Lung (tissue), 12 donors: ENCODE measurements around the gene KRTAP5-6. TPM values are rescaled to one million over a fixed set of nuclear protein-coding genes. Genes with fewer than 3 reads are reported as not detected.
A peak's percentile ranks its signal among the peaks of the same experiment; 100 is the strongest.

ENCODE experiments used
- ATAC-seq: fragments of 200-7000 bp; cut with Tn5 transposase; one replicate; pipeline ENCODE4 v1.9.1; 2020; ENCODE audit warnings: moderate number of reproducible peaks; ENCODE audit not compliant: insufficient read depth, low FRiP score
- DNase-seq, 3 donors: peaks; one replicate each; pipeline ENCODE4 v3.0.0-alpha.2; 2013 to 2017
- H3K27ac ChIP-seq, 2 donors: one replicate each; pipeline ENCODE4 v1.5.1; 2013; ENCODE audit warnings: mild to moderate bottlenecking in 2 of 2, moderate library complexity in 2 of 2, control low read depth in 1 of 2, inconsistent platforms in 1 of 2, low read depth in 1 of 2, low read length in 1 of 2
- H3K27me3 ChIP-seq, 3 donors: one replicate each; pipeline ENCODE4 v1.5.1; 2013; ENCODE audit warnings: low read length in 2 of 3; ENCODE audit not compliant: control insufficient read depth in 3 of 3, insufficient read depth in 3 of 3
- H3K36me3 ChIP-seq, 4 donors: one replicate each; pipeline ENCODE4 v1.5.1; 2013; ENCODE audit warnings: low read length in 4 of 4, mild to moderate bottlenecking in 1 of 4, moderate library complexity in 1 of 4; ENCODE audit not compliant: control insufficient read depth in 4 of 4, insufficient read depth in 4 of 4
- H3K4me1 ChIP-seq, 5 donors: one replicate each; pipeline ENCODE4 v1.5.1; 2013; ENCODE audit warnings: low read length in 5 of 5, mild to moderate bottlenecking in 2 of 5, moderate library complexity in 1 of 5; ENCODE audit not compliant: control insufficient read depth in 5 of 5, insufficient read depth in 5 of 5
- H3K4me3 ChIP-seq: one replicate; pipeline ENCODE4 v1.5.1; 2013; ENCODE audit warnings: mild to moderate bottlenecking, control low read depth, moderate library complexity
- H3K9ac ChIP-seq, 2 donors: one replicate each; pipeline ENCODE4 v1.5.1; 2013; ENCODE audit warnings: low read length in 2 of 2, control low read depth in 1 of 2; ENCODE audit not compliant: insufficient read depth in 1 of 2
- H3K9me3 ChIP-seq, 4 donors: one replicate each; pipeline ENCODE4 v1.5.1; 2013; ENCODE audit warnings: low read length in 3 of 4, mild to moderate bottlenecking in 1 of 4, moderate library complexity in 1 of 4; ENCODE audit not compliant: control insufficient read depth in 4 of 4, insufficient read depth in 3 of 4
- WGBS, 2 donors: extraction: QIAGEN DNeasy Blood & Tissue Kit; methylation state at CpG; one replicate each; pipeline ENCODE4 v1.1.7; 2013; 5-methylcytosine and 5-hydroxymethylcytosine counted together
- polyA plus RNA-seq, 2 donors: library from polyadenylated mRNA; stranded (reverse); fragments of 200-250 nt; gene quantifications; one replicate each; pipeline ENCODE4 v1.2.1, GENCODE V29; 2013
- total RNA-seq, 2 donors: library from RNA; depleted of rRNA in 1 of 2; stranded (reverse); fragments of >200 nt in 1 of 2; gene quantifications; one replicate each; pipeline ENCODE4 v1.2.1, GENCODE V29; 2014 to 2021
- TF ChIP-seq, protein P1 (sequence below): IDR thresholded peaks from 2 replicates; pipeline ENCODE4 v1.5.1; 2012; ENCODE audit warnings: mild to moderate bottlenecking; ENCODE audit errors: control extremely low read depth, extremely low read depth
- donor health status: control.
- donor health status: control.
- donor health status: Bipolar disorder and iron deficiency.
- donor health status: healthy.
- donor health status: DM: yes; HTN: yes; CAD: no.

The KRTAP5-6 gene
- total and polyA plus RNA-seq, 4 donors: not detected

DNA sequence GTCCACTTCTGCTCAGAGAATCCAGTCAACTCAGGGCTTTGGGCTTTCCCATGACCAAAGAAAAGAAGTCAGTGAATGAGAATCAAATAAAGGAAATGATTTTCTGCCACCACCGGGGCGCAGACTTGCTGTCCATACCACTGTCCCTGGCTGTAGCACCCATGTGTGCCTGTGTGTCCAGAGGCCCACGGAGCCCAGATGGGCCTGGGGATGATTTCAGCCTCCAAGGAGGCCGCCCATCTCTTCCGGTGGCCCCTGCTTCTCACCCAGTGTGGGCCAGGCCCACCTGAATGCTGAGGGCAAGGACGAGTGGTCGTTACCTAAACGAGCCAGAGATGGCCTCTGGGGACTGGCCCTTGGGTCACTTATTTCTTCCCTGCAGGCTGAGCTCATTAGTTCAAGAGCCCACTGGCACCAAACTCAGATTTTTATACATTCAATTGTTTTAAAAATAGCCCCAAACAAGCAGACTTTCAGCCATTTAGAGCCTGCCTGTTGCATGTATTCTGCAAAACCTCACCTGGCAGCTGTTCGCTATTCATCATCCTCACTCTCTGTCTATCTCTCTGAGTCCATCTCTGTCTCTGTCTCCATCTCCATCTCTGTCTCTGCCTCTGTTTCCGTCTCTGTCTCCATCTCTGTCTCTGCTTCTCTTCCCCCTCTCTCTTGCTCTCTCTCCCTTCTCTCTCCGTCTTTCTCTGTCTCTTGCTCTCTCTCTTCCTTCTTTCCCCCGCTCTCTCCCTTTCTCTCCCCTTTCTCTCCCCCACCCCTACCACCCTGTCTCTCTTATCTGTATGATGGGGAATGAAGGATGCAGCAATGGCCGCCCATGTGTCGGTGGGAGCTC lies 43.2 kb upstream of the KRTAP5-6 start:
- TF ChIP-seq, protein P1, sequence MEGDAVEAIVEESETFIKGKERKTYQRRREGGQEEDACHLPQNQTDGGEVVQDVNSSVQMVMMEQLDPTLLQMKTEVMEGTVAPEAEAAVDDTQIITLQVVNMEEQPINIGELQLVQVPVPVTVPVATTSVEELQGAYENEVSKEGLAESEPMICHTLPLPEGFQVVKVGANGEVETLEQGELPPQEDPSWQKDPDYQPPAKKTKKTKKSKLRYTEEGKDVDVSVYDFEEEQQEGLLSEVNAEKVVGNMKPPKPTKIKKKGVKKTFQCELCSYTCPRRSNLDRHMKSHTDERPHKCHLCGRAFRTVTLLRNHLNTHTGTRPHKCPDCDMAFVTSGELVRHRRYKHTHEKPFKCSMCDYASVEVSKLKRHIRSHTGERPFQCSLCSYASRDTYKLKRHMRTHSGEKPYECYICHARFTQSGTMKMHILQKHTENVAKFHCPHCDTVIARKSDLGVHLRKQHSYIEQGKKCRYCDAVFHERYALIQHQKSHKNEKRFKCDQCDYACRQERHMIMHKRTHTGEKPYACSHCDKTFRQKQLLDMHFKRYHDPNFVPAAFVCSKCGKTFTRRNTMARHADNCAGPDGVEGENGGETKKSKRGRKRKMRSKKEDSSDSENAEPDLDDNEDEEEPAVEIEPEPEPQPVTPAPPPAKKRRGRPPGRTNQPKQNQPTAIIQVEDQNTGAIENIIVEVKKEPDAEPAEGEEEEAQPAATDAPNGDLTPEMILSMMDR: no peak
- Histone ChIP-seq H3K27me3 (no peaks in the 10 kb centered on the region), H3K27ac (no peak overlapping the region), H3K9ac (no peak overlapping the region), H3K9me3 (no peaks in the 10 kb centered on the region), H3K36me3 (no peaks in the 10 kb centered on the region), H3K4me3 (no peak overlapping the region), H3K4me1 (peaks cover 0 to 34% (median 8%) of the 10 kb centered on the region in 5 donors)
- DNase-seq (peak in 1 of 3 donors; percentile 3), ATAC-seq (no peak)
- 87 to 88% methylated on average over 14 of the region's 14 CpGs for WGBS, 2 donors

- DNase-seq (peak; percentile 62 to 74 (median 66)), ATAC-seq (no peak)
- Histone ChIP-seq H3K27ac (no peak overlapping the region), H3K9me3 (no peaks in the 10 kb centered on the region), H3K9ac (no peak overlapping the region), H3K27me3 (no peaks in the 10 kb centered on the region), H3K36me3 (no peaks in the 10 kb centered on the region), H3K4me3 (no peak overlapping the region), H3K4me1 (peaks cover 0 to 34% (median 8%) of the 10 kb centered on the region in 5 donors)
- 42 to 58% methylated on average over 21 of the region's 21 CpGs for WGBS, 2 donors
- TF ChIP-seq, protein P1: no peak
Measured at GRCh38 chr11:1654388-1655167, 42.4 kb upstream of the KRTAP5-6 start.

DNA sequence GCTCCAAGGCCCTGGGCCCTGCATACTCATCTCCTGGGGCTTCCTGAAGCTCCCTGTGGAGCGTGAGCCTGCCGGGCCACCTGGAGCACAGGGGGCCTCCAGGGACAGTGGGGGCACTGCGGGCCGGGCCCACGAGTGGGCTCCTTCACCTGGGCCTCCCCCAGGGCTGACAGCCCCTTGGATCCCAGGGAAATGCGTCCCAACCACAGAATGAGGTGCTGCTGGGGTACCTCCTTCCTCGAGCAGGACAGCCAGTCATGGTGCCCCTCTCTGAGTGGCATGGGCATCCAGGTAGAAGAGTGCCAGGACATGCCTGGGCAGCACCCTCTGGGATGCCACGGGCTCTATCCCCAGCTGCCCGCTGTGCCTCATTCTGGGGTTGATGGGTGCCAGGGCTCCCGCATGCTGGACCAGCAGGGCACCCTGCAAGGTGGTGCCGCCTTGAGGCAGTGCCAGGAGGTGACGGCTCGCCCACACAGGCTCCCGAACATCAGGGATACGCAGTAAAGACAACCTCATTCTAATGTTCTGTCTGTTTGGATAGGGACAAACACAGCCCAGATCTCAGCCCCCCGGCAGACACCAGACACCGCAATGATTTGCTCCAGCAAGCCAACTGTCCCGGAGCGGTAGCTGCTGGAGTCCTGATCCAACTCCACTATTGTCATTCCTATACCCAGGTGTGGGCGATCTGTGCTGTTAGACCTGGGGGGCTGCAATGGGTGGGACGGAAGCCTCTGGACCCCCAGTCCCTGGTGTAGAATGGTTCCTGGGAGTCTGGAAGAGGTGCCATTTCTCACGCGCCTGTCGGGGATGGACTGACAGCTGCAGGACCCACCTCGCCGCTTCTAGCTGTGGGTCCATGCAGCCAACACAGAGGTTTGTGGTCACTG lies 41.6 kb upstream of the KRTAP5-6 start:
- DNase-seq (no peak), ATAC-seq (no peak)
- 80 to 84% methylated on average over 26 of the region's 26 CpGs for WGBS, 2 donors
- TF ChIP-seq, protein P1: no peak
- Histone ChIP-seq H3K36me3 (no peaks in the 10 kb centered on the region), H3K4me3 (no peak overlapping the region), H3K27ac (no peak overlapping the region), H3K27me3 (no peaks in the 10 kb centered on the region), H3K9ac (no peak overlapping the region), H3K4me1 (peaks cover 0 to 34% (median 8%) of the 10 kb centered on the region in 5 donors), H3K9me3 (no peaks in the 10 kb centered on the region)
